Ishikawa (cell line): ENCODE results near the gene TAGLN3.

ENCODE experiments used
- EP300 ChIP-seq: IDR thresholded peaks from 2 replicates; pipeline ENCODE4 v1.6.1; 2012; ENCODE audit warnings: borderline replicate concordance
- TAF1 ChIP-seq: IDR thresholded peaks from 2 replicates; pipeline ENCODE4 v1.6.1; 2012; ENCODE audit warnings: low read depth, mild to moderate bottlenecking
- TF ChIP-seq, protein P1 (sequence below): IDR thresholded peaks from 2 replicates; pipeline ENCODE4 v1.6.1; 2012; ENCODE audit warnings: low read depth, mild to moderate bottlenecking

DNA sequence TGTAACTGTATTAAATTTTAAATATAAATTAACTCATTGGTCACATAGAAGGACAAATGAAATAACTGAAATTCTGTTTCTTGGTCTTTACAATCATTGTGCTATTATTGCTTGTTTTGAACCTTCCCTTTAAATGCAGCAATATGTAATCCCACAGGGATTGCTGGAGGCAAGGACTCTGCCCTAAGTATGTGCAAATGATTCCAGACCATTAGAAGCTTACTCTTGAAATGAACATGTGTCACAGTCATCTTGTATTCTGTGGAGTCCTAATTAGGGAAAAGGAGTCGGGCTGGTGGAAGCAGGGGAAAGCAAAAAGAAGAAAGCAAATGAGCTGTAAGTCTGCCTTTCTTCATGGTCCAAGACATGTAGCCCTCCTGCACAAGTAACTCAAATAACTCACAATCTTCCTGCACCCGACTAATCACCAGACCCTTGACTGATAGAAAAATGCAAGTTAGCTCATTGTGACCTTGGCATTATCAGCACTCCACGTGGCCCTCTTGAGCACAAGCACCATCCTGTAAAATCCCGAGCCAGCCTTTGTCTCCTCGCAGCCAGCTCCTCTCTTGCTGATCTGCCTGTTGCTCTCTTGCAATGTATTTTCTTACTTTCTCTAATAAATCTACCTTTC is 33.5 kb downstream of the TAGLN3 start:
- TF ChIP-seq, protein P1, sequence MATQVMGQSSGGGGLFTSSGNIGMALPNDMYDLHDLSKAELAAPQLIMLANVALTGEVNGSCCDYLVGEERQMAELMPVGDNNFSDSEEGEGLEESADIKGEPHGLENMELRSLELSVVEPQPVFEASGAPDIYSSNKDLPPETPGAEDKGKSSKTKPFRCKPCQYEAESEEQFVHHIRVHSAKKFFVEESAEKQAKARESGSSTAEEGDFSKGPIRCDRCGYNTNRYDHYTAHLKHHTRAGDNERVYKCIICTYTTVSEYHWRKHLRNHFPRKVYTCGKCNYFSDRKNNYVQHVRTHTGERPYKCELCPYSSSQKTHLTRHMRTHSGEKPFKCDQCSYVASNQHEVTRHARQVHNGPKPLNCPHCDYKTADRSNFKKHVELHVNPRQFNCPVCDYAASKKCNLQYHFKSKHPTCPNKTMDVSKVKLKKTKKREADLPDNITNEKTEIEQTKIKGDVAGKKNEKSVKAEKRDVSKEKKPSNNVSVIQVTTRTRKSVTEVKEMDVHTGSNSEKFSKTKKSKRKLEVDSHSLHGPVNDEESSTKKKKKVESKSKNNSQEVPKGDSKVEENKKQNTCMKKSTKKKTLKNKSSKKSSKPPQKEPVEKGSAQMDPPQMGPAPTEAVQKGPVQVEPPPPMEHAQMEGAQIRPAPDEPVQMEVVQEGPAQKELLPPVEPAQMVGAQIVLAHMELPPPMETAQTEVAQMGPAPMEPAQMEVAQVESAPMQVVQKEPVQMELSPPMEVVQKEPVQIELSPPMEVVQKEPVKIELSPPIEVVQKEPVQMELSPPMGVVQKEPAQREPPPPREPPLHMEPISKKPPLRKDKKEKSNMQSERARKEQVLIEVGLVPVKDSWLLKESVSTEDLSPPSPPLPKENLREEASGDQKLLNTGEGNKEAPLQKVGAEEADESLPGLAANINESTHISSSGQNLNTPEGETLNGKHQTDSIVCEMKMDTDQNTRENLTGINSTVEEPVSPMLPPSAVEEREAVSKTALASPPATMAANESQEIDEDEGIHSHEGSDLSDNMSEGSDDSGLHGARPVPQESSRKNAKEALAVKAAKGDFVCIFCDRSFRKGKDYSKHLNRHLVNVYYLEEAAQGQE, result no peak
- no peak for TF ChIP-seq TAF1
- TF ChIP-seq EP300, result no peak
